Psoas muscle (tissue), 8 donors: ENCODE measurements around the gene UMAD1. TPM values are rescaled to one million over a fixed set of nuclear protein-coding genes. Genes with fewer than 3 reads are reported as not detected.

Experiments
- ATAC-seq, 4 donors: fragments of 200-7000 bp; cut with Tn5 transposase; one replicate each; pipeline ENCODE4 v1.9.1; 2020; ENCODE audit warnings: moderate library complexity in 3 of 4, mild to moderate bottlenecking in 2 of 4
- DNase-seq, 2 donors: peaks; one replicate each; pipeline ENCODE4 v3.0.0-alpha.2; 2020
- H3K27ac ChIP-seq: fragments of 200-600 bp; one replicate; pipeline ENCODE4 v1.8.0; 2022
- H3K27me3 ChIP-seq, 3 donors: fragments of 200-600 bp in 1 of 3; one replicate each; pipeline versions ENCODE4 v1.6.1 to v1.8.0; 2013 to 2022; ENCODE audit warnings: low read length in 2 of 3, mild to moderate bottlenecking in 2 of 3, moderate library complexity in 1 of 3; ENCODE audit not compliant: insufficient read depth in 3 of 3
- H3K36me3 ChIP-seq, 2 donors: fragments of 200-600 bp in 1 of 2; one replicate each; pipeline versions ENCODE4 v1.6.1 to v1.8.0; 2013 to 2022; ENCODE audit warnings: low read depth in 1 of 2, mild to moderate bottlenecking in 1 of 2, moderate library complexity in 1 of 2; ENCODE audit not compliant: insufficient read depth in 1 of 2
- H3K4me1 ChIP-seq: fragments of 200-600 bp; one replicate; pipeline ENCODE4 v1.8.0; 2022
- H3K4me3 ChIP-seq: fragments of 200-600 bp; one replicate; pipeline ENCODE4 v1.8.0; 2022; ENCODE audit warnings: mild to moderate bottlenecking
- H3K9me3 ChIP-seq: fragments of 200-600 bp; one replicate; pipeline ENCODE4 v1.8.0; 2022
- WGBS, 3 donors: extraction: QIAGEN DNeasy Blood & Tissue Kit; methylation state at CpG; one replicate each; pipeline versions ENCODE4 v1.1.6 to v1.1.7; 2013; 5-methylcytosine and 5-hydroxymethylcytosine counted together
- intact Hi-C, 2 donors: fragments of 100-400 bp; cut with DNase I; formaldehyde crosslinking; loops; one replicate each; pipeline versions ENCODE4 v1.11.0 to v1.14.2; 2022
- polyA plus RNA-seq, 3 donors: library from polyadenylated mRNA; stranded (reverse); fragments of 200-250 nt; gene quantifications; one replicate each; pipeline ENCODE4 v1.2.3, GENCODE V29; 2013
- total RNA-seq, 4 donors: library from RNA; stranded (reverse); fragmentation: NEBNext Ultra II Directional in 2 of 4; extraction: Animal tissue kit (Norgen Biotek cat#: 25700) in 2 of 4; gene quantifications; one replicate each; pipeline versions ENCODE4 v1.2.1 to v1.2.4, GENCODE V29; 2021 to 2023
- TF ChIP-seq, protein P1 (sequence below): fragments of 200-600 bp; IDR thresholded peaks from one replicate; pipeline ENCODE4 v1.8.0; 2022; ENCODE audit warnings: antibody characterized with exemption
- donor health status: healthy with polysubstance abuse.
- donor health status: DM: no; HTN: no; CAD: no; lungs with moderate emphysema.
- donor health status: Bipolar disorder and iron deficiency.
- donor health status: healthy.
- donor health status: DM: yes; HTN: yes; CAD: no.
- donor health status: DM: no; HTN: no; CAD: no.
- donor health status: DM: no; HTN: no; CAD: no.
- donor health status: DM: yes; HTN: yes; CAD: no.

Gene UMAD1
- total and polyA plus RNA-seq, 7 donors: 6.2 to 19.1 (median 12.3) TPM

- 73 to 90% (median 83%) methylated on average over 2 of the region's 2 CpGs for WGBS, 3 donors
- TF ChIP-seq, protein P1, sequence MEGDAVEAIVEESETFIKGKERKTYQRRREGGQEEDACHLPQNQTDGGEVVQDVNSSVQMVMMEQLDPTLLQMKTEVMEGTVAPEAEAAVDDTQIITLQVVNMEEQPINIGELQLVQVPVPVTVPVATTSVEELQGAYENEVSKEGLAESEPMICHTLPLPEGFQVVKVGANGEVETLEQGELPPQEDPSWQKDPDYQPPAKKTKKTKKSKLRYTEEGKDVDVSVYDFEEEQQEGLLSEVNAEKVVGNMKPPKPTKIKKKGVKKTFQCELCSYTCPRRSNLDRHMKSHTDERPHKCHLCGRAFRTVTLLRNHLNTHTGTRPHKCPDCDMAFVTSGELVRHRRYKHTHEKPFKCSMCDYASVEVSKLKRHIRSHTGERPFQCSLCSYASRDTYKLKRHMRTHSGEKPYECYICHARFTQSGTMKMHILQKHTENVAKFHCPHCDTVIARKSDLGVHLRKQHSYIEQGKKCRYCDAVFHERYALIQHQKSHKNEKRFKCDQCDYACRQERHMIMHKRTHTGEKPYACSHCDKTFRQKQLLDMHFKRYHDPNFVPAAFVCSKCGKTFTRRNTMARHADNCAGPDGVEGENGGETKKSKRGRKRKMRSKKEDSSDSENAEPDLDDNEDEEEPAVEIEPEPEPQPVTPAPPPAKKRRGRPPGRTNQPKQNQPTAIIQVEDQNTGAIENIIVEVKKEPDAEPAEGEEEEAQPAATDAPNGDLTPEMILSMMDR: no peak
- H3K27me3 ChIP-seq: no peaks in the 10 kb centered on the region
- H3K4me1 ChIP-seq: peaks cover 9% of the 10 kb centered on the region
- no peak for DNase-seq
- H3K27ac ChIP-seq: no peak overlapping the region
- no peaks in the 10 kb centered on the region for H3K9me3 ChIP-seq
- no peaks in the 10 kb centered on the region for H3K36me3 ChIP-seq
- no peak for ATAC-seq
- intact Hi-C loops: no loop called here
- no peak overlapping the region for H3K4me3 ChIP-seq
Observed at GRCh38 chr7:7736671-7737070, 96.1 kb downstream of the UMAD1 start.

DNA sequence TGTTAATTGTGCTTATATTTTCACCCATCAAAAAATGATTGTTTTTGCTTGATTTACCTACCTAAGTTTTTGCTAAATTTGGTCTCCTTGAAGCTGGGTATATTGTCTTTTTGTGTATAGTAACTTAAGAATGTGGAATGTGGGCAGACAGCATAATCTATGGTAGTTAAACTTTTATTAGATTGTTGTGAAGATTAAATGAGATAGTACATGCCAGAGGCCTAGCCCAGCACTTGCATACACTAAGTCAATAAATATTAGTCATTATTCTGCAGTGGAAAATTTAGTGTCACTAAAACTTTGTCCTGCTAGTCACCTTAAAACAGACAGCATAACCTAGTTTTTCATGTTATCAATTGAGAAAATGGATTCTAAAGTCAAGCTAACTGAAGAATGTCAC, 97.1 kb downstream of the UMAD1 start:
- no peaks in the 10 kb centered on the region for H3K27me3 ChIP-seq
- H3K4me3 ChIP-seq: no peak overlapping the region
- DNase-seq (no peak), ATAC-seq (no peak)
- H3K9me3 ChIP-seq: no peaks in the 10 kb centered on the region
- H3K27ac ChIP-seq: no peak overlapping the region
- intact Hi-C loops: no loop called here
- H3K36me3 ChIP-seq: no peaks in the 10 kb centered on the region
- no peaks in the 10 kb centered on the region for H3K4me1 ChIP-seq
- TF ChIP-seq, protein P1: no peak

GRCh38 chr7:7738177-7738576, 97.6 kb downstream of the UMAD1 start:
- no peaks in the 10 kb centered on the region for H3K9me3 ChIP-seq
- WGBS, 3 donors: 31 to 68% (median 52%) methylated on average over 1 of the region's 1 CpG
- no peak overlapping the region for H3K27ac ChIP-seq
- TF ChIP-seq, protein P1: no peak
- H3K4me1 ChIP-seq: no peaks in the 10 kb centered on the region
- no peaks in the 10 kb centered on the region for H3K27me3 ChIP-seq
- H3K36me3 ChIP-seq: no peaks in the 10 kb centered on the region
- intact Hi-C loops: no loop called here
- H3K4me3 ChIP-seq: no peak overlapping the region
- DNase-seq: no peak
- no peak for ATAC-seq

GRCh38 chr7:7738622-7739021, 98.1 kb downstream of the UMAD1 start:
- H3K27ac ChIP-seq: no peak overlapping the region
- no peak overlapping the region for H3K4me3 ChIP-seq
- TF ChIP-seq, protein P1: no peak
- intact Hi-C loops: no loop called here
- DNase-seq (no peak), ATAC-seq (no peak)
- 55 to 67% (median 55%) methylated on average over 3 of the region's 3 CpGs for WGBS, 3 donors
- H3K9me3 ChIP-seq: no peaks in the 10 kb centered on the region
- no peaks in the 10 kb centered on the region for H3K36me3 ChIP-seq
- H3K4me1 ChIP-seq: no peaks in the 10 kb centered on the region
- no peaks in the 10 kb centered on the region for H3K27me3 ChIP-seq

DNA sequence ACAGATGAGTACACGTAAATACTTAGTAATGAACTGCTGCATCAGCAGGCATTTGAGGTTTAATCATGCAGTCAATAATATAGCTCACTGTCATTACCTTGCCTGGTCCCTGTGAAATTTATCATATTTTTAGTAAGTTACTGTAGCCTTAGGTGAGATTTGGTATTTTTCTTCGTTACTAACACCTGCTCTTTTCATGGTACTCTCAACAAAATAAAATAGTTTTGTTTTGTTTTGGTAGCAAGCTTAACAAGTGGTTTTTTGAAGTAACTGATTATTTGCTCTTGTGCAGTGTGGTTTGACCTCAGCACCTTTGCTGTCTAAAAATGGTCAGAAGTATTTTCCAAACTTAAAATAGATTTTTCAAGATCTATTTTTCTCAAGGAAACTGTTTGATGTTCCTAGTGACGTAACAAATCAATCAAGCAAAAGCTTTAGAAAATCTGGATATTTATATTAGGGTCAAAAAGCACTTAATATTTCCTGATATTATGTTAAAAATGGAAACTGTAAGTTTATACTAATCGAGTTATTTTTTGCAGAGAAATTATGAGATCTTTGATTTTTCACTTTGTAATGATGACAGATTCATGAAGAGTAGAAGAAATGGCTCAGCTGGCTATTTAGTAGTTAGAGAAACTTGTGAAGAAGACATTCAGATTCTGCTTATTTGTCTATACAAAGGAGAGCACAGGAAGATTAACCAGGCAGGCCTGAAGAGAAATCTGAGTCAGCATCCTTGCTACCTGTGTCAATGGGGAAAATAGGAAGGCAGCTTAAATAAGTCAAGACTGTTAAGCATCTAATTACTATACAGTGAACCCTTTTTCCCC, 98.9 kb downstream of the UMAD1 start:
- ATAC-seq (no peak), DNase-seq (no peak)
- intact Hi-C loops: no loop called here
- TF ChIP-seq, protein P1: no peak
- H3K4me1 ChIP-seq: no peaks in the 10 kb centered on the region
- WGBS, 3 donors: 70 to 77% (median 72%) methylated on average over 4 of the region's 4 CpGs
- no peak overlapping the region for H3K4me3 ChIP-seq
- H3K27me3 ChIP-seq: no peaks in the 10 kb centered on the region
- H3K27ac ChIP-seq: no peak overlapping the region
- no peaks in the 10 kb centered on the region for H3K36me3 ChIP-seq
- no peaks in the 10 kb centered on the region for H3K9me3 ChIP-seq
